GM19193 (cell line): Measurements from ENCODE around the gene CPM.

Source experiments
- POLR2A ChIP-seq: IDR thresholded peaks from 4 replicates; pipeline ENCODE4 v1.6.1; 2011; ENCODE audit not compliant: insufficient read depth, insufficient read length; ENCODE audit errors: extremely low read depth

Gene CPM

DNA sequence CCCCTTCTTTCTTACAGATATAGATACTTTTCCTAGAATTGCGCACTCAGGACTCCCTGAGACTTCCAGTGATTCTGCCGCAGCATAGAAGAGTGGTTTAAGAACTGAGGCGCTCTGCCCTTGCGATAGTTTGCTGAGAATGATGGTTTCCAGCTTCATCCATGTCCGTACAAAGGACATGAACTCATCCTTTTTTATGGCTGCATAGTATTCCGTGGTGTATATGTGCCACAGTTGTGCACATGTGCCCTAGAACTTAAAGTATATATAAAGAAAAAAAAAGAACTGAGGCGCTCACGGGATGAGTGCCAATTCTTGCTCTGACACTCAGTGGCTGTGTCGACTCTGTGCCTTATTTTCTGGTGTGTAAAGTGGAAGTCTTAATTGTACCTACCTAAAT lies 1.4 kb upstream of the CPM start:
- no peak for TF ChIP-seq POLR2A

DNA sequence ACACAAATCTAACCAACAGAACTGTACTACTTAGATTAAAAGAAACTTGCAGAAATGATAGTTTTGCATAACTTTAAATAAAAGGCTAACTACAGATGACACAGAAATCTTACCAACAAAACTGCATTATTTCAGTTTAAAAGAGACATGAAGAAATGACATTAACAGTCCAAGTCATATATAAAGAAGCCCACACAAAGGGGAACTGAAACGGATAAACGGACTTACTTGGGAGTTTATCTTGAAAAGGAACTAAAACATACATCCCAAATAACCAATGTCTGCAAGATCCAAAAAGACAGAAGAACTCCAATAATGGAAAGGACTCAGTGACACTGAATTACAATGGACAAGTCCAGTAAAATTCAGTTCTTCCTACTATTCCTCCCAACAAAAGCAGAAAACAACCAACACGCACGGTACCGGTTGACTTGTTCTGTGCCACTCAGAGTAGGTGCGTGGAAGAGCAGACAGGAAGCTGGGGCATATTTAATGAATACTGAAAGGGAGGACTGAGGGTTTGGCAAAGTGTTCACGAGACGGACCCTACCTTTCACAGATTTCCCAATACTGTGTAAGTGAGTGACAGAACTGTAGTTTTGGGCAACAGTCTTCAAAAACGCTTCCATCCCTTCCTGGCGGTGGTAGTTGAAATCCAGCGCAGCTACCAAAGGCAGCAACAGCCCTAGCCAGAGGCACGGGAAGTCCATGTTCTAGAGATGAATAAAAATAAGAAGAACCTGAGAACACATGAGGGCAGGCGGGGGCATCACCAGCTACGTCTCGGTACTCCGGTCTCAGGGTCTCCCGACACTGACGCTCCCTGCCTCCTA lies 627 bp downstream of the CPM start:
- TF ChIP-seq POLR2A: no peak

GRCh38 chr12:68930178-68930577 lies 2.8 kb downstream of the CPM start:
- no peak for TF ChIP-seq POLR2A

DNA sequence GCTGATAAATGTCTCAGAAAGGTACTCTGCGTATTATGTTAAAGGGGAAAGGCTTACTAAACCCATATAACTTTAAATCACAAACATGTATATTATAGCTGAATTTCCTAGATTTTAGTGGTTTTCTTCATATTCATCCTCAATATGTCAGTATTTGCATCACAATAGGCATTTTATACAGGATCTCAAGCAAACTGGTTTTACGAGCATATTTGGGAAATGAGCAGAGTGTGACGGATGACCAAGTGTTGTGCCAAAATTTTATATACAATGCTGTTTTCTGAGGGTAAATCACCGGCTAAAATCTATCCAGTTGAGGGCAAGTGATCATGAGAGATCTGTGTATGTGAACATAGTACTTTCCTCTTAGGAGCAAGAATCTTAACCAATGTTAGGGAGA lies 8.4 kb downstream of the CPM start:
- no peak for TF ChIP-seq POLR2A

DNA sequence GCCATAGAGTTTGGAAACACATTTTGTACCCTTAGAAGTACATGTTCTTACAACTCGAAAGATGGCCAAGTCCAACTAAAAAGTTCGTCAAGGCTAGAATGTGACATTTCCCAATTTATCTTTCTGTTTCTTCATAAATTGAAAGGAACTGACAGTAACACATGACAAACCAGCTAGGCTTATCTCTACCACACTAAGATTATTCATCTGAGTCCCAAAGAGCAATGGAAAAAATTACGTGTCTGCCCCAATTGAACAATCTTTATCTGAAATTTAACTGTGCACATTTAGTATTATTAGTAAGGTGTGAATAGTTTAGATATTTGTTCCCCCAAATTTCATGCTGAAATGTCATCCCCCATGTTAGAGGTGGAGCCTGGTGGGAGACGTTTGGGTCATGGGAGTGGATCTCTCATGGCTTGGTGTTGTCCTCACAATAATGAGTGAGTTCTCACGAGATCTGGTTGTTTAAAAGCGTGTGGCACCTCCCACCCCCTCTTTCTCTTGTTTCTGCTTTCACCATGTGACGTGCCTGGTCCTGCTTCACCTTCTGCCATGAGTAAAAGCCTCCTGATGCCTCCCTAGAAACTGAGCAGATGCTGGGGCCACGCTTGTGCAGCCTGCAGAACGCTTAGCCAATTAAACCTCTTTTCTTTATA lies 13.3 kb downstream of the CPM start:
- TF ChIP-seq POLR2A: no peak

DNA sequence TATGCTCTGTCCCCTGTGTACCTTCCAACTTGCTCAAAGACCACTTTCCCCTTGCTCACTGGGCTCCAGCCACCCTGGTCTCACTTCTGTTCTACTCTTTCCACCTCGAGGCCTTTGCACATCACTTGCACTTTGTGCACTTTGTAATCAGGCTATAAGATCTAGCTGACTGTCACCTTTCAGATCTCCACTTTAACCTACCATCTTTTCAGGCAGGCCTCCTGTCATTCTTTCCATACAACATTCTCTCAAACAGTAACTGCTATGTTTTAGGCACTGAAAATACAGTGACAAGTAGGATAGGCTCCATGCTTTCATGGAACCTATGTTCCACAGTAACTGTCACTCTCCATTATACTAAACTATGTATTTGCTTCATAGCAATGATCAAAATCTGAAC lies 14.0 kb downstream of the CPM start:
- TF ChIP-seq POLR2A: no peak

- TF ChIP-seq POLR2A: no peak
Observed at GRCh38 chr12:68915055-68915454, 17.9 kb downstream of the CPM start.

- no peak for TF ChIP-seq POLR2A
Observed at GRCh38 chr12:68913682-68914081, 19.3 kb downstream of the CPM start.

- TF ChIP-seq POLR2A: no peak
Observed at GRCh38 chr12:68912916-68913315, 20.1 kb downstream of the CPM start.

DNA sequence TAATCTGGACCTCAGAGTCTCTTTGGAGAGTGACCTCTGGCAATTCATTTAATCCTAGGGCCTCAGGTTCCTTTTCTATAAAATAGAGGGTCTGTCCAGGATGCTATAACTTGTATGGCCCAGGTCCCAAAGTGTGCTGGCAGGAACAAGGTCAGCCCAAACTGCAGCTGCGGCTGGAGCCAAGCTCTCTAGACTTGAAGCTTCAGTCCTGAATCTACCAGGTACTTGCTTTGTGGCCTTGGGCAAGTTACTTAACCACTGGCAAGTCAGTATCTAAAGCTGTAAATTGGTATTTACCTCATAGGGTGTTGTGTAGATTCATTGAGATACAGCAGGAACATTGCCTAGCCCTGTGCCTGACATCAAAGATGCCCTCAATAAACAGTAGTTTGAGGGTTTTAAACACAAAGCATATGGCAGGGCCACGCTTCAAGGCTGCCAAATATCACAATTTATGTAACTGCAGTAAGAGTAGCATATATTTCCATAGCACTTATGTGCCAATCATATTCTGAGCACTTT lies 21.7 kb downstream of the CPM start:
- no peak for TF ChIP-seq POLR2A

- no peak for TF ChIP-seq POLR2A
Observed at GRCh38 chr12:68910128-68910527, 22.8 kb downstream of the CPM start.

GRCh38 chr12:68908076-68908475 lies 24.9 kb downstream of the CPM start:
- no peak for TF ChIP-seq POLR2A

DNA sequence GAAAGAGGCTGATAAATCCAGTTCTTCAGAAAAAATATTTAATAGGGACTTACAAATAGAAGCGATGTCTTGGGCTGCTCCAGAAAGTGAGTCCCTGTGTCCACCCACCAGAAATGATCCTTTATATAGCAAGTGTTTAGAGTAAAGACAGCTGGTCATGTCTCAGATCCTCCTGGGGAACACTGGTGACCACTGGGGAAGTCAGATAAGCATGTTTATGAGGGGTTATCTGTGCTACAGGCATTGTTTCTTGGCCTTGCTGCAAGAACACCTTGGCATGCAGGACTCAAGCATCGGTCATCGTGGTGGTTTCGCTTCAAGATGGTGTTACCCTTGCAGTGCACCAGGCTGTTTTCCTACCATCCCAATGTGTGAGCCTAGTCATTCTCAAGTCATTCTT lies 27.2 kb downstream of the CPM start:
- no peak for TF ChIP-seq POLR2A

GRCh38 chr12:68904351-68904962 lies 28.5 kb downstream of the CPM start:
- TF ChIP-seq POLR2A: no peak

DNA sequence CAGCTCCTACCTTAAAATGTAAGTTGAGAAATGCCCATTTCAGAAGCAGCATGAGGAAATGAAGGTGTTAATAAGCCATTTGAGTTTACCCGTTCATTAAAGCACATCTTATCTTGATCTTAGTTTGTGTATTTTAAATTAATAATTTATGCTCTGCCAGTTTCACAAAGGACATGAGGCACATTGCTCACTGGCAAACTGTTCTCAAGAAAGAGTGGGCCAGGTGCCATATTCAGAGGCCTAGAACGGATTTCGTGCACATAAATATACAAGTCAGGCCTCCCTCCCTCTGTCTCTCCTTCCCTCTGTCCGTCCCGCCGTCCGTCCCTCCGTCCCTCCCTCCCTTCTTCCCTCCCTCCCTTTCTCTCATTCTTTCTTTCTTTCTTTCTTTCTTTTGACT lies 29.5 kb downstream of the CPM start:
- TF ChIP-seq POLR2A: no peak

- TF ChIP-seq POLR2A: no peak
Observed at GRCh38 chr12:68901551-68901950, 31.4 kb downstream of the CPM start.
